ENCODE results near the gene UGT1A4.

UGT1A4 gene

GRCh38 chr2:233814056-233814835 is 95.7 kb downstream of the UGT1A4 start:
- no peak for DNase-seq

DNA sequence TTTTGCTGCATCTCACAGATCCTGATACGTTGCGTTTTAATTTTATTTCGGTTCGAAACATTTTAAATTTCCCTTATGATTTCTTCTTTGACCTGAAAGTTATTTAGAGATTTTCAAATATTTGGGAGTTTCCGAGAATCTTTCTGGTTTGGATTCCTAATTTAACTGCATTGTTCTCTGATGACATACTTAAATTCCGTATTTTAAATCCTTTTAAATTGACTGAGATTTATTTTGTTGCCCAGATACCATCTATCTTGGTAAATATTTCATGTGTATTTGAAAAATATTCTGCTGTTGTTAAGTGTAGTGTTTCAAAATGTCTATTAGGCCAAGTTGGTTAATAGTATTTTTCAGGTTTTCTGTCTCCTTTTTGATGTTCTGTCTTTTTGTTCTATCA is 97.3 kb downstream of the UGT1A4 start:
- DNase-seq: no peak

DNA sequence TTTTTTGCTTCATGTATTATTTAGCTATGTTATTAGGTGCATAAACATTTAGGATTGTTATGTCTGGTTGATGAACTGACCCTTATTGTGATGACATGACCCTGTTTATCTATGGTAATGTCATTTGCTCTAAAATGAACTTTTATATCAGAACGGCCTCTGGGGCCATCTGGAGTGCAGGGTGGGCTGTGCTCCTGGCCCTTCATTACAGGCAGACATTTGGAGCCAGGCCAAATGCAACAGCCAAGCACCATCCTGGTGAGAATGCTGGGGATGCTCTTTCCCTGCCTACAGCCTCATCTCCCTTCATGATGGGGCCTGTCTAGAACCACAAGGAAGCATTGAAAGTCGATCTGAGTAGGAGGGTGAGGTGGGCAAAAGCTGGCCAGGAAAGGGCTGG is 97.8 kb downstream of the UGT1A4 start:
- no peak for DNase-seq

DNA sequence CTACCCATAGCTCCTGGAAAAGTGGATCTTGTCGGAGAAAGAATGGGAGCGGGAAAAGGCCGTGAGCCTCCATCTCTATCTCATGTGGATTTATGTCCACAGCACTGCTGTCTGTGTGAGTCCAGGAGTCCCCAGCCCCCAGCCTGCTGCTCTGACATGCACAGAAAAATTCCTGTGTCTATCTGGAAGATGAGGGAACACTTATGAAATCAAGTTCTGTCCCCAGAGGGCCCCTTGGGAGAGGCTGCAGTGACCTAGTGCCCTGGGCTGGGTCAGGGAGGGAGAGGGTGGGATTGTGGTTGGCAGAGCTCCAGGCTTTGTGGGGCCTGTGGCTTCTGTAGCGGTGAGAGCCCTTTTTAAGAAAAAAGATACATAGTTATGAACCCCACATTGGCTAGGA is 98.2 kb downstream of the UGT1A4 start:
- no peak for DNase-seq

GRCh38 chr2:233817361-233817911 is 98.9 kb downstream of the UGT1A4 start:
- DNase-seq: no peak

DNA sequence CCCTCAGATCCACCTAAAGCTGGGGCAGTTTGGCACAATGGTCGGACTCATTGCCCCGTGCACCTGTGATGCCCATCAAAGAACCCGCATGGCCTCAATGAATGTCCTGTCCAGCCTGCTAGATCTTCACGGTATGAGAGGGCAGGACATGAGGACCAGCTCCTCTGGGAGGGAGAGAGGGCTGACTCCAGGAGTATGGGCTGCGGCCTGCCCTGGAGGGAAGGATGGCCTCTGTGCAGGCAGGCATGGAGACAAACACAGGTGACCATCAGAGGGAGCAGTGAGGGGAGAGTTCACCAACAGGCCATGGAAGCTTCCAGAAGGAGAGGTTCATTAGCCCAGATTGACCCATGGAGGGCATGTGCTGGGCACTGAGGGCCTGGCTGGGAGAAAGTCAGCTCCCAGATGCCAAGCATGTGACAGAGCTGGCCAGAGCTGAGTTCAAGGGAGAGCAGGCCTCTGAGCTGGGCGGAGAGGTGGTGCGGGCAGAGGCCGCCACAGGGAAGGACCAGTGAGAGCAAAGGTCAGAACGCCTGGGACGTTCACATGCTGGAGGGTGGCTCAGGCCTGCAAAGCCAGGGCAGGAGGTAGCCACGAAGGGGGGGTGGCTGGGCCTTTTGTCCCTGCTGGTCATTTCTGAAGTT is 99.6 kb downstream of the UGT1A4 start:
- no peak for DNase-seq

DNA sequence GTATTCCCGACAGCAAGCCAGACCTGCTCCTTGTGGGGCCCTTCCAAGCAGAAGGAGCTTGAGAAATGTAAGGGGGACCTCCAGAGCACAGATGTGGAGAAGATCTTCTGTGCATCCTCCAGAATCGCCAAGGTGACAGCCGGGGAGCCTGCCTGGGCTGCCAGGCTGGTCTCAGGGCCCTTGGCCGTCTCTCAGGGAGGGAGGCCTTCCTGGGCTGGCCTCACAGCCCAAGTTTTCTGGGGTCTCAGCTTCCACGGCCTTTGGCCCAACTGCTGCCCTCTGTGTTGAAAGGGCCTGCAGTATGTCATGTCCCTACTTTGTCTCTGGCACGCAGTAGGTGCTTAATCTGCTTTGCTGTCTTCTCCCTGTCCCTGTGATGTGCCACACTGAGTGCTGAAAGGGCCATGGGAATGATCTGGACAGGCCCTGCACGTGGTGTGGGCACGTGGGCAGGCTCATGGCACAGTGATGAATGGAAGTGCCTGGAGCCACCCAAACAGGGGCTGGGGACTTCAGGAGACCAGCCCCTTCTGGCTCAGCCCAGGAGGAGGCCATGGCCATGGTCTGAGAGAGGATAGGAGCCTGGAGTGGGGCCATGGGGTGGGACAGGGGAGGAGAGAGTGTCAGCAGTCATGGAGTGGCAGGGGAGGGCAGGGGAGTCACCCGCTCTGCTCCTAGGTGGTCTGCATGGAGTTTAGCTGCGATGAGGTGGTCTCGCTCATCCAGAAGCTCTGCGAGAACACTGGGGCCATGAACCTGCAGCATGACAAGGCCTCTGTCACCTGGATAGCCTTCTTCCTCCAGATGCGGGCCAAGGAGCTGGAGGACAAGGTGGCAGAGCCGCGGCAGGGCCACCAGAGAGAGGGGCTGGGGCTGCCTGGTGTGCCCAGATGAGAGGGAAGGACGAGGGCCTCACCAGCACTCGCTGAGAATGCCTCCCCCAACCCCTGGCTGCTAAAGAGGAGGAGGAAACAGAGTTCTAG is 100.4 kb downstream of the UGT1A4 start:
- DNase-seq: no peak

- DNase-seq: no peak
Observed at GRCh38 chr2:233819884-233820773, 101.6 kb downstream of the UGT1A4 start.

DNA sequence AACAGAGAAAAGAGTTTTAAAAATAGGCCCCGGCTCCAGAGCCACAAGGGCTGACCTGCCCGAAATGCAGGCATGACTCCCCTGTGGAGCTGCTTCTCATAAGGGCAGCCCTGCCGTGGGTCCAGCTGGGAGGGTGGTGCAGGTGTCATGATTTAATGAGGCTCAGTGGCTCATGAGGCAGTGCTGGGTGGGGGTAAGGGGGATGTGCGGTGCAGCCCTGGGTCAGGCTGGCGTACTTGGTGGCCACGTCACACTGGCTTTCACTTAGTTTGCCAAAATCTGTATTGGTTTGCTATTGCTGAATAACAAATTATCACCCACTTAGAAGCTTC is 102.2 kb downstream of the UGT1A4 start:
- no peak for DNase-seq

GRCh38 chr2:233821196-233821595 is 102.7 kb downstream of the UGT1A4 start:
- DNase-seq: no peak

DNA sequence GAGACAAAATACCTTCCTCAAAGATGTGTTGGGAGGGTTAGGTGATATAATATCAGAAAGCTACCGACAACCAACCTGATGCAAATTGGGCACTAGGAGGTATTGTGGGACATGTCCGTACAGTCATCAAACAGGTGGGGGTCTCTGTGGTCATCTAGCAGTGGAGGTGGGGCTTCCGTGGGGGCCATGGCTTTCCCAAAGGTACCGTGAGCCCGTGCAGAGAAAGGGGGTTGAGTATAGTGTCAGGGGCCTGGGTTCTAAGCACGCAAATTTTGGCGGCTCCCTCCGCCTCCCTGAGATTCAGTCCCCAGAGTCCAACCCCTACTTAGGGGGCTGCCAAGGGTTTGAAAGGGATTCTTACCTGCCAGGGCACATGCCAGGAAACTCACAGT is 103.2 kb downstream of the UGT1A4 start:
- DNase-seq: no peak

GRCh38 chr2:233822101-233822771 is 103.7 kb downstream of the UGT1A4 start:
- DNase-seq: no peak

Data from retina (tissue), 1 donor.